Activated gamma-delta T cell (primary cell): ENCODE measurements around the gene FLAD1.
"Not testable (repeated sequence)": the region's sequence is repeated elsewhere in the genome, so short reads cannot be mapped to it uniquely, and the experiment has no call there.

ENCODE experiments used
- DNase-seq: peaks from one replicate; lab custom pipeline; 2025; lab: John Stamatoyannopoulos, UW

Gene FLAD1

DNA sequence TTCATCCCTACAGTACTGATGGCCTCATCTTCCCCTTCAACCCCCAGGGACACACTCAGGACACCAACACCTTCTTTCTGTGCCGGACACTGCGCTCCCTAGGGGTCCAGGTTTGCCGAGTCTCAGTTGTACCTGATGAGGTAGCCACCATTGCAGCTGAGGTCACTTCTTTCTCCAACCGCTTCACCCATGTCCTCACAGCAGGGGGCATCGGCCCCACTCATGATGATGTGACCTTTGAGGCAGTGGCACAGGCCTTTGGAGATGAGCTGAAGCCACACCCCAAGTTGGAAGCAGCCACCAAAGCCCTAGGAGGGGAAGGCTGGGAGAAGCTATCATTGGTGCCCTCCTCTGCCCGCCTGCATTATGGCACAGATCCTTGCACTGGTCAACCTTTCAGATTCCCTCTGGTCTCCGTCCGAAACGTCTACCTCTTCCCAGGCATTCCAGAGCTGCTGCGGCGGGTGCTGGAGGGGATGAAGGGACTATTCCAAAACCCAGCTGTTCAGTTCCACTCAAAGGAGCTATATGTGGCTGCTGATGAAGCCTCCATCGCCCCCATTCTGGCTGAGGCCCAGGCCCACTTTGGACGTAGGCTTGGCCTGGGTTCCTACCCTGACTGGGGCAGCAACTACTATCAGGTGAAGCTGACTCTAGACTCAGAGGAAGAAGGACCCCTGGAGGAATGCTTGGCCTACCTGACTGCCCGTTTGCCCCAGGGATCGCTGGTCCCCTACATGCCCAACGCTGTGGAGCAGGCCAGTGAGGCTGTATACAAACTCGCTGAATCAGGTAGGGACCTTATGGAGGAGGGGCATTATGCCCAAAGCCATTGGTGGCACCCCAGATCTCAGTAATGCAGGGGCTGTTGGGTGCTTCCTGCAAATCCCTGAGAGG lies 5.2 kb downstream of the FLAD1 start:
- DNase-seq = no peak

DNA sequence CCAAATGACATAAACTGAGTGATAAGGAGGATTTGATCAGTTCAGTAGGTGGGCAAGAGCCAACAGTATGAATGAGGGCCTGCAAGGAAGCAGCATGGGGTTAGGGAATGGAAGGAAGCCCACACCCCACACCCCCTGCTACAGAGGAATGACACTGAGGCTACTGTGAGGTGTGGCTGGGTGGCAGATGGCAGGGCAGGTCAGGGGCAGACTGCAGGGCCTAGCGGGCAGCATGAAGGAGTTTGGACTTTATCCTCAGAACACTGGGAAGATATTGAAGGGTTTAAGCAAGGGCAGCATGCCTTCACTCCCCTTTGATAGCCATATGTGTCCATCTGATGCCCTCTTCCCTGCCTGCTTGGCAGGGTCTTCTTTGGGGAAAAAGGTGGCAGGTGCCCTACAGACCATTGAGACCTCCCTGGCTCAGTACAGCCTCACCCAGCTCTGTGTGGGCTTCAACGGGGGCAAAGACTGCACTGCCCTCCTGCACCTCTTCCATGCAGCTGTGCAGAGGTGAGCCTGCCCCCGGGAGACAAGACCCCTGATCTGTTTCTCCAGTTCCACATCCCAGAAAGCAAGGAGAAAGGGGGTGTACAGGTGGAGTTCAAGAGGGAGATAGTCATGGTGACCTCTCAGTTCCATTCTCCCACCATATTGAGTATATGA lies 6.2 kb downstream of the FLAD1 start:
- no peak for DNase-seq

DNA sequence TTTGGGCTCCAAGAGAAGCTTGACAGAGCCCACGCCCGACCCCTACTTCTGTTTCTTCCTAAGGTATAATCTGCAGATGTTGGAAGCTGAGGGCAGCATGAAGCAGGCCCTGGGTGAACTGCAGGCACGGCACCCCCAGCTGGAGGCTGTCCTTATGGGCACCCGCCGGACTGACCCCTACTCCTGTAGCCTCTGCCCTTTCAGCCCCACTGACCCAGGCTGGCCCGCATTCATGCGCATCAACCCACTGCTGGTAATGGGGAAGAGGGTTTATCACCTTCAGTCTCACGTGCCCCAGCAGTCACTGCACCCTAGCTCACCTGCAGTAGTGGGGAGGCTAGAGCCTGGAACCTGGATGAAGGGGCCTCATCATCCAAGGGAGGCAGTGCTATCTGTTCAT lies 7.1 kb downstream of the FLAD1 start:
- no peak for DNase-seq

DNA sequence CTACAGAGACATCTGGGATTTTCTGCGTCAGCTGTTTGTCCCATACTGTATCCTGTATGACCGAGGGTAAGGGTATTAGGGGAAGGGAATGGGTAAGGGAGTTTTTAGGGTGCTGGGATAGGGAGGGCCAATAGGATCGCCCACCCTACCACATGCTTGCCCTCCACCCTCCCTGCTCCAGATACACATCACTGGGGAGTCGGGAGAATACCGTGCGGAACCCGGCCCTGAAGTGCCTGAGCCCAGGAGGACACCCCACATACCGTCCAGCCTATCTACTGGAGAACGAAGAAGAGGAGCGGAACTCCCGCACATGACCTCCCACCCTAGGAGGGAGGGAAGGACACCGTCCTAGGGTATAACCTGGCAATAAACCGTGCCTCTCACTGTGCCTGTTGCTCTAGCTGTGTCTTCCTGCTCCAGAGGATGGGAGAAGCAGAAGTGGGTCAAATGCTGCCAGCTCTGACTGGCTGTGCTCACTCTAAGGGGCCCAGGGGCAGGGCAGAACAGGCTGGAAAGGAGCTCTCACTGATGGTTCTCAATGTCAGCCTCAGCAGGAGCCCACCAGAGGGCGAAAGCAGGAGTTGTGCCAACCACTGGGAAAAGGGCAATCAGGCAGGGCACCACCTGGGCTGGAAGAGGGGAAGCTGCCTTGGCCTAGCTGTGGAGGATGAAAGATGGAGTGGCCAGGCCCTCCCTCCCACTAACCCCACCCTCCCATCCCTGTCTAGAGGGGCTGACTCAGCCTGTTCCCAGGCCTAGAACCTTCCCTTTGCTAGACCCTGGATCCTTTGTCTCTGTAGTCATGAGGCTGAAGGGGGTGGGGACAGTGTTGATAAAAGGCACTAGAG lies 9.8 kb downstream of the FLAD1 start:
- no peak for DNase-seq

DNA sequence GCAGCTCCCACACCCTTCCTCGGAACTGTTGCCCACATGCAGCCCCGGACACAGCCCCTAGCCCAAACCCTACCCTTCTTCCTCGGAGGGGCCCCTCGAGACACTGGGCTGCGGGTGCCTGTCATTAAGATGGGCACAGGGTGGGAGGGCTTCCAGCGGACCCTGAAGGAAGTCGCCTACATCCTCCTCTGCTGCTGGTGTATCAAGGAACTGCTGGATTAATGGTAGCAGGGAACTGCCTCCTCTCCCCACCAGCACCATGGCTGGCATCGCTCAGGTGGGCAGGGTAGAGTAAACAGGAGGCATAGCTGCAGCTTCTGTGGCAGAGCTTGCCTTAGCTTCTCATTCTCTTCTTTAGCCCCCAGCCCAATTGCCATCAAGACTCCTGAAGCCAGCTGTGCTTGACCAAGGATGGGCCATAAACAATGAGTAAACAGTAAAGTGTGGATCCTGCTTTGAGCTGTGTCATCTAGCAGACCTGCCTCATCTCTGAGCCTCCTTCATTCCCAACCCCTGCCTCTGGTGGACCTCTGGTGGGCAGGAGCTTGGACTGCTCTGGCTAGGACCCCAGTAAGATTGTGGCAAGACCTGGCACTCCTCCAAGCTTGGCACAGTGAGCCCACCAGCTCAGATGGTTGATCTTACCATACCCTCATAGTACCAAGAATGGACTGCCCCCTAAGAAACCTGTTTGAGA lies 10.6 kb downstream of the FLAD1 start, which contains the start of gene LENEP:
TSS of gene LENEP (plus strand) at position 15 of the 697 bp plus-strand sequence. CDS start at position 37, 22 bp downstream.
- no peak for DNase-seq

DNA sequence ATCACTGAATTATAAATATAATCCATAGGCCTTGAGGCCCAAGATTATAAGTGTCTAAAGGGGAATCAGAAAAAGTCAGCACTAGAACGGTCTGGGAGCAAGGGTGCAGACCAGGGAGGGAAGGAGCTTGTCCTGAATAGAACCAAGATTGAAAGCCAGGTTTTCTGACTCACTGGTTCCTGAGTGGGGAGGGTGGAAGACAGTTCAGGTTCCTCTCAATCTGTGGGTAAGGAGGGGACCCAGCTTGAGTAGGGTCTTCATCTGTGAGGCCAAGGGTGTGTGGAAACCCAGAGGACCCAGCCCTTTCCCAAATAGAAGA lies 11.1 kb downstream of the FLAD1 start:
- no peak for DNase-seq

DNA sequence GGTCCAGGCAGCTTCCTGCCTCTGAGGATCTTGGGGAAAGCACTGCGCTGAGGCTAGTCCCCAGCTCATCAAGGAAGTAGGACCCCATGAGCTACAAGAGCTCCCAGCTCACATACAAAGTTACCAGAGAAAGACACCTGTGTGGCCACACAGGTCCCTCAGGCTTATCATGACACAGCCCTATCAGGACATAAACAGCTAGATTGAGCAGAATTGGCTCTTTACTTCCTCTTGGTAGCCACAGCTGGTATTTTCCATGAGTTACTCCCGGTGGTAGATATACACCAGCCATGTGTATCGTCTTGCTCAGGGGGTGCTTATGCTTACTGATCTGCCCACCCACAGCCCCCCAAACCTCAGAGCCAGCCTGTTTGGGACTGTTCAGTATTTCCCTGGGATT lies 11.4 kb downstream of the FLAD1 start:
- DNase-seq = no peak

DNA sequence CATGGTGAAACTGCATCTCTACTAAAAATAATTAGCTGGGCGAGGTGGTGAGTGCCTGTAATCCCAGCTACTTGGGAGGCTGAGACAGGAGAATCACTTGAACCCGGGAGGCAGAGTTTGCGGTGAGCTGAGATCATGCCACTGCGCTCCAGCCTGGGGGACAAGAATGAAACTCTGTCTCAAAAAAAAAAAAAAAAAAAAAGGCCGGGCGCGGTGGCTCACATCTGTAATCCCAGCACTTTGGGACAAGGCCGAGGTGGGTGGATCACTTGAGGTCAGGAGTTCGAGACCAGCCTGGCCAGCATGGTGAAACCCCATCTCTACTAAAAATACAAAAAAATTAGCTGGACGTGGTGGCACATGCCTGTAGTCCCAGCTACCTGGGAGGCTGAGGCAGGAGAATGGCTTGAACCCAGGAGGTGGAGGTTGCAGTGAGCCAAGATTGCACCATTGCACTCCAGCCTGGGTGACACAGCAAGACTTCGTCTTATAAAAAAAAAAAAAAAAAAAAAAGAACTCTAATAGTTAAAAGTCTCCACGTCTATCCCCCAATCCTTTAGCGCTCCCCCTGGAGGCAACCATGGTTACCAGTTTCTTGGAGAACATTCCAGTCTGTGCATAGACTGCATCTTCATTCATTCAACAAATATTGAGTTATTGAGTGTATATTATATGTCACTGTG lies 12.3 kb downstream of the FLAD1 start:
- DNase-seq = not testable (repeated sequence)

DNA sequence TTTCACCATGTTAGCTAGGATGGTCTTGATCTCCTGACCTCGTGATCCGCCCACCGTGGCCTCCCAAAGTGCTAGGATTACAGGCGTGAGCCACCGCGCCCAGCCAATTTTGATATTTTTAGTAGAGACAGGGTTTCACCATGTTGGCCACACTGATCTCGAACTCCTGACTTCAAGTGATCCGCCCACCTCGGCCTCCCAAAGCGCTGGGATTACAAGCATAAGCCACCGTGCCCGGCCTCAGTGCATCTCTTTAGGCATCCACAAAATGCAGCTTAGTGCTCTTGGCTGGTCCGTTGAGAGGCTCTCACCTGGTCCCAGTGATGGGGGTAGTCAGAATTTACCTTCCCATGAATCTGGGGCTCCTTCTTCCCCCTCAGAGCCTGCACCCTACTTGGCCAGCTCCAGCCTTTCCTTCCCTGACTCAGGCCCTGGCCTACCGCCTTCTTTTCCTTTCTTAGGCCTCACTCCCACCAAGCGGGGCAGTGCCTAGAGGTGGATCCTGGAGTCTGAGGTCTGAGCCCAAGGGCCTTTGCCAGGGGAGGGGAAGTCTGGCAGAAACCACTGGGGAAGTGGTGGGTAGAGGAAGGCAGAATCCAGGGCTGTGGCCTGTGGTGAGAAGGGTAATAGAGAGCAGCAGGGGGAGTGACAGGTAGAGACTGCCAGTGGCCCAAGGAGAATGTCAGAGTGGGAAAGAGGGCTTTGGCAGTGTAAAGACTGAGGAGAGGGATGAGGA lies 14.0 kb downstream of the FLAD1 start:
- no peak for DNase-seq

DNA sequence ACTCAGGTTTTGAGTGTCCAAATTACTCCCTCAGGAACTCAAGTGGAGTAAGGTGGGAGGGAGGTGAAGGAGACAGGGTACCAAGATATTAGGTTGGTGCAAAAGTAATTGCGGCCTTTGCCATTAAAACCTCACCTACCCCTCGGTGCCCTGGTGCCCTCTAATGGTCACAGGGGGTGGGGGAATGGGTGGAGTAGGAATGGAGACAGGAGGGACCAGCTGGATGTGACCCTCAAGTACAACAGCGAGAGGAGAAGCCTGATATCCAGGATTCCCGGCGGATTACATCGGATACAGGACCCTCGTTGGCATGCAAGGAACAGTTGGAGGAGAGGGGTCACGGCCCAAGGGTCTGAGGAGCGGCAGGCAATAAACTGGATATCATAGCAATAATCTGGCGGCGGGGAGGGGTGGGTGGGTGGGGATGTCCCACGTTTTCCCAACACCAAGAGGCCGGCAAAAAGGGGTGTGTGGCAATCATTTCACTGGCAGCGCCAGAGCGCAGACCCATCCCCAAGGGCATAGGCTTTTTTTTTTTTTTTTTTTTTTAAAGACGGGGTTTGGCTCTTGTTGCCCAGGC lies 15.1 kb downstream of the FLAD1 start:
- no peak for DNase-seq

DNA sequence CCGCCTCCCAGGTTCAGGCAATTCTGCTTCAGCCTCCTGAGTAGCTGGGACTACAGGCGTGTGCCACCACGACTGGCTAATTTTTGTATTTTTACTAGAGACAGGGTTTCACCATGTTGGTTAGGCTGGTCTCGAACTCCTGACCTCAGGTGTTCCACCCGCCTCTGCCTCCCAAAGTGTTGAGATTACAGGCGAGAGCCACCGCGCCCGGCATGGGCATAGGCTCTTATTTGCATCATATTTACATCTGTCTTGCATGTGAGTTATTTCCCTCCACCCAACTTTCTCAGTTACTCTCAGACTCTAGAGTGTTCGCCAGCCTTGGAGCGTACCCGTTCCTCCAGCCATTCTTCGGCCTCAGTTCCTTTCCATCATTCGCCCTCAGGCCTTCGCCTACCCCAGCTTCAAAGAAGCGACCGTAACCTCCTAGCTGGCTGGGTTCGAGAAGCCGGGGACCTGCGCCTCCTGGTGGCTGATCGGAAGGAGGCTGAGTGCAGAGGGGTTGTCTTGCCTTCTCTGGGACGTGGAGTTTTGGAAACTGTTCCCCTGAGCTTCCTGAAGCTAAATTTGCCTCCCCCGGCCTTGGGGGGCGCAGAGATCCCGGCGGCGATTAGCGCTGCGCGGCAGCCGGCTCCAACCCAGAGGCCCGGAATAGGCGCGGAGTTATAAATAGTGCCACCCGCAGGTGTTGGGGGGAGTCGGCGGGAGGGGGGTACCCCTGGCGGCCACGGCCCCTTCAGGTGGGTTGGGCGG lies 15.8 kb downstream of the FLAD1 start:
- peak; percentile 34 for DNase-seq

DNA sequence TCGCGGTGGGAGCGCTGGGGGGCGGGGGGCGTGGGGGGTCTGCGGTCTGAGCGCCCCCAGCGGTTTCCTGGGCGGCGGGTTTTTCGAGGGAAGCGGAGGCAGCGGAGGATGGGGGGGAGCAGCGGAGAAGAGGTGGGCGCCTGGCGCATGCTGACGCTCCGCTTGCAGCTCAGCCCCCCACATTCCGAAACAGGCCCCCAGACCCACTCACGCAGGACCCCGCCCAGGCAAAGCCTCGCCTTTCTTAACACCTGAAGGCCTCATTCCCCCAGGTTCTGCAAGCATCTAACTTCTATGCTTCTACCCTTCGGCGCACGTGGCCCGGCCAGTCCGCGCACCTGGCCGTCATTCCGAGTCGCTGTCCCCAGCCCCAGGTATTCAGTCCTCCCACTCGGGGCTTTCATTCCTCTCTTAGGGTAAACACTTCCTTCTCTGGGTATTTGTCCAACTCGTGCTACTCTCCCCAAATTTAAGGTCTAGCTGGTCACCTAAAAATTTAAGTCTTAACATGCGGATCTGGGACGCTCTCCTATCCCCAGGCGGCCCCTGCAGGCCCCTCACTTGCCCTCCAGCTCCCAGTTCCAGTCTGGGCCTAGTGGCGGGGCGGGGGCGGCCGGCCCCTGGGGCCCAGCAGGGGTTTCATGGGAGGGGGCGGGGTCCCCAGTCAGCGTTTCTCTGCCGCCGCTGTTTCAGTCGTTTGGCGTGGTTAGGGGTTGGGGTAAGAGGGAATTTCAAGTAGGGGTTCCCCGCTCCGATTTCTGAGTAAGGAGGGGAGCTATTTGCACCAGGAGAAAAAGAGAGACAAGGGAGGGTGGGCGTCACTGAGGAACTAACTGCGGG lies 16.6 kb downstream of the FLAD1 start:
- DNase-seq = no peak

DNA sequence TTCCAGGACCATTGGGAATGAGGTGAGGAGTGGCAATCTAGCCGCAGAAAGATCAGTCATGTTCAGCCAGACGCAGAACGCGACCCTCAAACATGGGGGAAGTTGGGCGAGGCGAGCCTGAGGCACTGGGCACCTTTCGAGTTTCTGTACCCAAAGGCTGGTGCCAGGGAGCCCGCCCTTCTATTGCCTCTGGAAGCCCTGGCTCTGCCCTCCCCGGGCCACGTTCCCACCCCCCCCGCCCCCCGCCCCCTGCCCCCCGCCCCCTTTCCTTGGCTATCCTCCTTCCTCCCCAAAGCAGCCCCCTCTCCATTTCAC lies 17.2 kb downstream of the FLAD1 start:
- no peak for DNase-seq

DNA sequence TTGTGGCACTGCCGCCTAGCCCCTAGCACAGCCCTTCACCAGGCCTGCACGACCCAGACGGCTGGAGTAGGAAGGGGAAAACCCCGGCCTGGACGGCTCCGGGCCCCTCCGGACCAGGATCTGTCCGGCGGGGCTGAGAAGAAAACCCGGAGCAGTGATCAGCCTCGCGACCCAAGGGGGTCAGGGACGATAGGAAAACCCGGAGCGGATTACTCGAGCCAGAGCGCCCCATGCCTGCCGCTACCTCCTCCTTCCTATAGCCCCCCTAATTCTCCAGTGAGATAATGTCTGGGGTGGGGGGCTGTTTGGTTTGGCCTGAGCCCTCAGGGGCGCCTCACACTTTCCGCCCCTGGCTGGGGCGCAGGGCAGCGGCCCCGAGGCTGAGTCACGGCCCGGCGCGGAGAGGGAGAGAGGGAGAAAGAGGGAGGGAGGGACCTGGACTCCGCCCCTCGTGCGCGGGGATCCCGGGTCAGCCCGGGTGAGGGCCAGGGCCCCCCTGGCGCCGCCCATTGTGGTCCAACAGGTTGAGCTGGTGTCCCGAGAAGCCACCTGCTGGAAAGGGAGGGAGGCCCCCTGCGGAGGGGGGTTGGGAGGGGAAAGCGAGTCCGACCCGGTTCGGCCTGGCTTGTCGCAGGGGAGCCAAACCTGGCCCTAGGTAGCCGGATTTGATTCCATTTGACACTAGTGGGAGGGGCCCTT lies 17.7 kb downstream of the FLAD1 start:
- DNase-seq = peak; percentile 85

DNA sequence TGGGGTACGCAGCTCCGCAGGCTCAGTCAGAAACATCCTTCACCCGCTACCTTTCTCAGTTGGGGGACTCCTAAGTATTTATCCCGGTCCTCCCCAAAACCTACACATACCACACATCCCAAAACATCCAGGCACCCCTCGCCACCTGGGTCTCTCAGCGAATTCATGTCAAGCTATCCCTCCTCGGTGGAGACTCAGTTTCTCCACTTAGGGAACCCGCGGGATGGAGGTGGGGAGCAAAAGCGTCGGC lies 18.2 kb downstream of the FLAD1 start:
- DNase-seq = no peak

DNA sequence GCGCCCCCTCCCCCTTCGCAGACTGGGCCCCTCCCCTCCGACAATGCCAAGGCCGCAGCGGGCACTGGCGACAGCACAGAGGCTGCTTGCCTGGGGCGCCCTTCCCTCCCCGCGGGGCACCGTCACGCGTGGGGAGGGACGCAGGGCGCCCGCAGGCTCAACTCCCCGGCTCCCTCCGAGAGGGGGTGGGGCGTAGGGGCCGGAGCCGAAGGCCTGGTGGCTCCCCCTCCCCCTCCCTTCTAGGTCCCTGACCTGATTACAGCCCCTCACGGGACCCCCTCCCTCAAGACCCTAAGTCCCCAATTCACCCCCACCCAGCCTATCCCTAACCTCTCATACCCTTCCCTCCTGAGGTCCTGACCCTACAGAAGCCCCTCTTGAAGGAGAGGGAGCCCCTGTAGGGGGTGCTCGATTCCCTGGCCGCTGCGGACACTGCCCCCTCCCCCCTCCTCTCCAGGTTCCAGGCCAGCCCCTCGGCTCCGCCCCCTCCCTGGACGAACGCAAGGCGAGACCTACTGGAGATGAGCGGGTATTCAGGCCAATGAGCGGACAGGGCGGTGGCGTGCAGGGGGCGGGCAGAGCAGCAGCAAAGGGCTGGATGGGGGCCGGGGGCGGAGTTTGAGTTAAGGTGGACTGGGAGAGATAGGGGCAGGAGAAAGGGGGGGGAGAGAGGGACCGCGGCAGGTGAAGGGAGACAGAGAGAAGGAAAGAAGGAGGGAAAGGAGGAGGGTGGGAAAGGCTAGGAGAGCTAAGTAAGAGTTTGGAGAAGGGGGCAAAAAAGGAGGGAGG lies 18.7 kb downstream of the FLAD1 start:
- peak; percentile 91 for DNase-seq

DNA sequence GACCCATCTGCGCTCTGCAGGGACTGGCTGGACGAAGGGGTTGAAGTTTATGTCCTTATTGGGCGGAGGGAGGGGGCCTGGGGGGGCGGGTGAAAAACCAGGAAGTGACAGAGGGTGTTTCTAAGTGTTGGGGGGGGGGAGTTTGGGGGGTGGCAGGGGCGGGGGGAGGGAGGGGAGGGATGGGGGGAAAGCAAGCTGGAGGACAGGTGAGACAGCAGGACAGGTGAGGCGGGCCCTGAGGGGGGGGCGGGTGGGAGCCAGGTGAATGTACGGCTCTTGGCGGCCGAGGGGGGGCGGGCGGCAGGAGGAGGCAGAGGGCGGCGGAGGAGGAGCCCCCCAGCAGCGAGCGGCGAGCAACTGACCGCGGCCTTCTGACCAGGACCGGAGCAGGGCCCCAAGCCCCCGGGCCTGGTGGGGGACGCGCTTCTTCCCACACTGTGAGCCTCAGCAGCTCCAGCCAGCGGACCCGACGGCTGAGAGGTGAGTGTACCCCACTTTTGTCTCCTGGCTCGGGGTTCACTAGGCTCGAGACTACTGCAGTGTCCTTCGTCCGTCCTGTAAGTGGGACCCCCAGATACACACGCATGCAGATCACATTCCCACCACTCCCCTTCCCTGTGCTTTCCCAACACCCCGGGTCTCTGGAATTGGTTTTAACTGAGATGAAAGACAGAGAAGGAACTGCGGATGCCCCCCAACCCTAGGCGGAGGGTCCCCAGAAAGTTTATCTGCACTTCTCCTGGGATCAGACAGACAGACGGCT lies 19.5 kb downstream of the FLAD1 start, which contains the start of gene ZBTB7B:
TSS of gene ZBTB7B (plus strand) at position 339 of the 763 bp plus-strand sequence. CDS start 11,859 bp downstream, outside the sequence.
- DNase-seq = no peak
